OCI-LY1 (cell line): ENCODE data around the gene L3MBTL4.

Experiments used
- EZH2 ChIP-seq: fragments of 200-600 bp; sonication (generic), shearing (Covaris generic); IDR thresholded peaks from 2 replicates; pipeline ENCODE4 v1.8.0; 2017; ENCODE audit warnings: borderline replicate concordance, mixed run types, mild to moderate bottlenecking, antibody characterized with exemption, low read length, moderate library complexity, mixed read lengths
- TF ChIP-seq, protein P1 (sequence below): fragments of 200-600 bp; sonication (generic), shearing (Covaris generic); IDR thresholded peaks from 2 replicates; pipeline ENCODE4 v1.5.1; 2017; ENCODE audit warnings: mild to moderate bottlenecking, antibody characterized with exemption, low read length, moderate library complexity, mixed read lengths

DNA sequence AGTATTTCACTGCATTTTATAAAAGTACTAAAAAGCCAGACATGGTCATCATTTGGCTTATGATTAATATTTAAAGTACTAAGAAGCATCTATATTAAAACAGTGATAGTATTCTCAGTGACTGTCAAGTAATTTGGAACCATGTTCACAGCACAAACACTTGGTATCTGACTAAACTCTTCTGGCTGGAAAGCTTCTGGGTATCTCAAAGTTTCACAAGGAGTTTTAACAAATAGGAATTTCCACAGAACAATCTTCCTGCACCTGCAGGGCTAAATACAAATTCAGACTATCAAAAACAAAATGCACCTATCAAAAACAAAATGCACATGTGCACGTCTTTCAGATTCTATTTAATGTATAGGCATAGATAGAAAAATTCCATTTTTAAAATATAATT is 158.8 kb downstream of the L3MBTL4 start:
- no peak for TF ChIP-seq EZH2
- TF ChIP-seq, protein P1, sequence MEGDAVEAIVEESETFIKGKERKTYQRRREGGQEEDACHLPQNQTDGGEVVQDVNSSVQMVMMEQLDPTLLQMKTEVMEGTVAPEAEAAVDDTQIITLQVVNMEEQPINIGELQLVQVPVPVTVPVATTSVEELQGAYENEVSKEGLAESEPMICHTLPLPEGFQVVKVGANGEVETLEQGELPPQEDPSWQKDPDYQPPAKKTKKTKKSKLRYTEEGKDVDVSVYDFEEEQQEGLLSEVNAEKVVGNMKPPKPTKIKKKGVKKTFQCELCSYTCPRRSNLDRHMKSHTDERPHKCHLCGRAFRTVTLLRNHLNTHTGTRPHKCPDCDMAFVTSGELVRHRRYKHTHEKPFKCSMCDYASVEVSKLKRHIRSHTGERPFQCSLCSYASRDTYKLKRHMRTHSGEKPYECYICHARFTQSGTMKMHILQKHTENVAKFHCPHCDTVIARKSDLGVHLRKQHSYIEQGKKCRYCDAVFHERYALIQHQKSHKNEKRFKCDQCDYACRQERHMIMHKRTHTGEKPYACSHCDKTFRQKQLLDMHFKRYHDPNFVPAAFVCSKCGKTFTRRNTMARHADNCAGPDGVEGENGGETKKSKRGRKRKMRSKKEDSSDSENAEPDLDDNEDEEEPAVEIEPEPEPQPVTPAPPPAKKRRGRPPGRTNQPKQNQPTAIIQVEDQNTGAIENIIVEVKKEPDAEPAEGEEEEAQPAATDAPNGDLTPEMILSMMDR: no peak
